Right lobe of liver (tissue), 6 donors: Measurements from ENCODE around the gene RPS6KA5. TPM values are rescaled to one million over a fixed set of nuclear protein-coding genes. Genes with fewer than 3 reads are reported as not detected.

ENCODE experiments used
- ATAC-seq, 4 donors: fragments of 200-7000 bp; cut with Tn5 transposase; one replicate each; pipeline ENCODE4 v1.9.1; 2020; ENCODE audit warnings: mild to moderate bottlenecking in 4 of 4, moderate library complexity in 4 of 4
- DNase-seq, 3 donors: peaks; one replicate each; pipeline ENCODE4 v3.0.0-alpha.2; 2020
- H3K27ac ChIP-seq, 3 donors: fragments of 200-600 bp; one replicate each; pipeline ENCODE4 v1.8.0; 2022
- H3K27me3 ChIP-seq, 2 donors: fragments of 200-600 bp; one replicate each; pipeline ENCODE4 v1.8.0; 2022
- H3K36me3 ChIP-seq, 4 donors: fragments of 200-600 bp; sonication (generic) in 1 of 4; one replicate each; pipeline versions ENCODE4 v1.5.1 to v1.8.0; 2017 to 2022; ENCODE audit warnings: control low read depth in 1 of 4
- H3K4me1 ChIP-seq, 4 donors: fragments of 200-600 bp; sonication (generic) in 1 of 4; one replicate each; pipeline versions ENCODE4 v1.5.1 to v1.8.0; 2017 to 2022; ENCODE audit warnings: control low read depth in 1 of 4
- H3K4me3 ChIP-seq, 3 donors: fragments of 200-600 bp; one replicate each; pipeline ENCODE4 v1.8.0; 2022
- H3K9me3 ChIP-seq, 4 donors: fragments of 200-600 bp; sonication (generic) in 1 of 4; one replicate each; pipeline versions ENCODE4 v1.5.1 to v1.8.0; 2017 to 2022; ENCODE audit warnings: control low read depth in 1 of 4
- POLR2A ChIP-seq: fragments of 450-650 bp; IDR thresholded peaks from one replicate; pipeline ENCODE4 v1.6.1; 2017; ENCODE audit warnings: antibody characterized with exemption, mild to moderate bottlenecking
- whole genome bisulfite sequencing: methylation state at CpG from one replicate; pipeline ENCODE4 v1.1.6; 2018; ENCODE audit warnings: low coverage, low lambda C conversion rate; ENCODE audit not compliant: insufficient coverage; ENCODE audit errors: missing lambda C conversion rate; 5-methylcytosine and 5-hydroxymethylcytosine counted together
- intact Hi-C, 2 donors: fragments of 100-400 bp; cut with DNase I; formaldehyde crosslinking; loops; one replicate each; pipeline versions ENCODE4 v1.11.2 to v1.14.1; 2022
- total RNA-seq, 6 experiments: library from RNA; depleted of rRNA in 2 of 6; stranded (reverse); fragments of >200 nt in 2 of 6; fragmentation: NEBNext Ultra II Directional in 3 of 6; extraction: Animal tissue kit (Norgen Biotek cat#: 25700) in 3 of 6; gene quantifications; one replicate each; pipeline versions ENCODE4 v1.1.0 to v1.2.4, GENCODE V29; 2016 to 2023
- TF ChIP-seq, protein P1 (sequence below), 4 donors: fragments of 200-600 bp in 3 of 4; fragments of 450-650 bp in 1 of 4; IDR thresholded peaks; one replicate each; pipeline versions ENCODE4 v1.5.1 to v1.8.0; 2016 to 2022; ENCODE audit warnings: antibody characterized with exemption in 4 of 4, mild to moderate bottlenecking in 2 of 4
- donor health status: DM: no; HTN: yes; CAD: no.
- donor health status: DM: no; HTN: no; CAD: no.
- donor health status: DM: no; HTN: no; CAD: no.
- donor health status: DM: no; HTN: yes; CAD: no.
- donor health status: DM: no; HTN: yes; CAD: no.

Gene RPS6KA5
- total RNA-seq, 6 experiments from 2014 or later = 0.31 to 3.5 (median 1.7) TPM

DNA sequence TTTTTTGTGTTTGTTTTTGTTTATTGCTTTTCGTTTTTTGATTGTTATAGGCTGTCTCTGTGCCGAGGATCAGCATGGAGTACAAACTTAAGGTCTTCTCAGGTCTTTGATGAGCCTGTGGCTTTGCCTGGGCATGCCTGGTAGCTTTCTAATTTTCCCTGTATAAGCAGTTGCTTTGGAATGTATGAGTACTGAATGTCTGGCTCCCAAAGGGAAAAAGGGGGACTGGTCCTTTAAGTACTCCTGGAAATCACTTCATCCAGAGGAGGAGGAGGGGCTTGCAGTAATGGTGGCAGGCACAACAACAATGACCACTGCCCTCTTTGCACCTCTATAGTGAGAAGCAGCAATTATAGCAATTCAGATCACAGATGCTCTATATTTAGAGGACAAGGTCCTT, 176.7 kb downstream of the RPS6KA5 start:
- Histone ChIP-seq H3K9me3 (no peaks in the 10 kb centered on the region), H3K36me3 (no peaks in the 10 kb centered on the region), H3K27ac (no peak overlapping the region), H3K4me1 (no peaks in the 10 kb centered on the region), H3K4me3 (no peak overlapping the region), H3K27me3 (no peaks in the 10 kb centered on the region)
- DNase-seq (no peak), ATAC-seq (no peak)
- TF ChIP-seq, protein P1, sequence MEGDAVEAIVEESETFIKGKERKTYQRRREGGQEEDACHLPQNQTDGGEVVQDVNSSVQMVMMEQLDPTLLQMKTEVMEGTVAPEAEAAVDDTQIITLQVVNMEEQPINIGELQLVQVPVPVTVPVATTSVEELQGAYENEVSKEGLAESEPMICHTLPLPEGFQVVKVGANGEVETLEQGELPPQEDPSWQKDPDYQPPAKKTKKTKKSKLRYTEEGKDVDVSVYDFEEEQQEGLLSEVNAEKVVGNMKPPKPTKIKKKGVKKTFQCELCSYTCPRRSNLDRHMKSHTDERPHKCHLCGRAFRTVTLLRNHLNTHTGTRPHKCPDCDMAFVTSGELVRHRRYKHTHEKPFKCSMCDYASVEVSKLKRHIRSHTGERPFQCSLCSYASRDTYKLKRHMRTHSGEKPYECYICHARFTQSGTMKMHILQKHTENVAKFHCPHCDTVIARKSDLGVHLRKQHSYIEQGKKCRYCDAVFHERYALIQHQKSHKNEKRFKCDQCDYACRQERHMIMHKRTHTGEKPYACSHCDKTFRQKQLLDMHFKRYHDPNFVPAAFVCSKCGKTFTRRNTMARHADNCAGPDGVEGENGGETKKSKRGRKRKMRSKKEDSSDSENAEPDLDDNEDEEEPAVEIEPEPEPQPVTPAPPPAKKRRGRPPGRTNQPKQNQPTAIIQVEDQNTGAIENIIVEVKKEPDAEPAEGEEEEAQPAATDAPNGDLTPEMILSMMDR (IDR thresholded peaks at IDR 0.05) = no peak
- no peak for TF ChIP-seq POLR2A
- 93% methylated on average over 2 of the region's 2 CpGs for WGBS
- intact Hi-C loops = no loop called here

GRCh38 chr14:90883197-90883596, 177.2 kb downstream of the RPS6KA5 start:
- Histone ChIP-seq H3K4me1 (no peaks in the 10 kb centered on the region), H3K9me3 (no peaks in the 10 kb centered on the region), H3K36me3 (no peaks in the 10 kb centered on the region), H3K27ac (no peak overlapping the region), H3K4me3 (no peak overlapping the region), H3K27me3 (no peaks in the 10 kb centered on the region)
- TF ChIP-seq POLR2A = no peak
- TF ChIP-seq, protein P1 (IDR thresholded peaks at IDR 0.05) = no peak
- intact Hi-C loops = no loop called here
- 94% methylated on average over 2 of the region's 2 CpGs for WGBS
- DNase-seq (no peak), ATAC-seq (no peak)

GRCh38 chr14:90880282-90880681, 180.2 kb downstream of the RPS6KA5 start:
- no peaks in the 10 kb centered on the region for H3K27me3 ChIP-seq
- no peaks in the 10 kb centered on the region for H3K4me1 ChIP-seq
- no peak overlapping the region for H3K27ac ChIP-seq
- TF ChIP-seq POLR2A = no peak
- TF ChIP-seq, protein P1 (IDR thresholded peaks at IDR 0.05) = no peak
- no peak overlapping the region for H3K4me3 ChIP-seq
- intact Hi-C loops = no loop called here
- no peaks in the 10 kb centered on the region for H3K9me3 ChIP-seq
- WGBS = 93% methylated on average over 2 of the region's 2 CpGs
- DNase-seq (no peak), ATAC-seq (no peak)
- no peaks in the 10 kb centered on the region for H3K36me3 ChIP-seq

DNA sequence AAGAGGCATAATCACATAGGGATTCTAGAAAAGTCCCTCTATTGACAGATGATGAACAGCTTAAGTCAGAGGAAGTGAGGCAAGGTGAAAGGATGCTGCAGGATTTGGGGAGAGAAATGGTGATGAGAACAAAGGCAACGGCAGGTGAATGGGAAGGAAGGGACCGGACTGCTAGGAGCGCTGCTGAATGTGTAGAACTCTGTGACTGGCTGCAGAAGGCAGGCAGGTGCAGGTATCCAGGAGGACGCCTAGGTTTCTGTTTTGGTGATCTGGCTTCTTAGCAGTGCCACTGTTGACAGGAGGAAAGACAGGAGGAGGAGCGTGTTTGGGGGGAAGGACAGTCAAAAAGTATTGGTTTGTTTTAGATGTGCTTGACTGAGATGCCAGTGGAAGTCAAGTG, 185.8 kb downstream of the RPS6KA5 start:
- H3K4me1 ChIP-seq = no peaks in the 10 kb centered on the region
- intact Hi-C loops = no loop called here
- no peak overlapping the region for H3K4me3 ChIP-seq
- WGBS = 92% methylated on average over 5 of the region's 5 CpGs
- DNase-seq (no peak), ATAC-seq (no peak)
- H3K9me3 ChIP-seq = no peaks in the 10 kb centered on the region
- no peaks in the 10 kb centered on the region for H3K36me3 ChIP-seq
- H3K27ac ChIP-seq = no peak overlapping the region
- no peaks in the 10 kb centered on the region for H3K27me3 ChIP-seq
- TF ChIP-seq POLR2A = no peak
- TF ChIP-seq, protein P1 (IDR thresholded peaks at IDR 0.05) = no peak
